ENCODE results near the gene ZNF280B.

DNA sequence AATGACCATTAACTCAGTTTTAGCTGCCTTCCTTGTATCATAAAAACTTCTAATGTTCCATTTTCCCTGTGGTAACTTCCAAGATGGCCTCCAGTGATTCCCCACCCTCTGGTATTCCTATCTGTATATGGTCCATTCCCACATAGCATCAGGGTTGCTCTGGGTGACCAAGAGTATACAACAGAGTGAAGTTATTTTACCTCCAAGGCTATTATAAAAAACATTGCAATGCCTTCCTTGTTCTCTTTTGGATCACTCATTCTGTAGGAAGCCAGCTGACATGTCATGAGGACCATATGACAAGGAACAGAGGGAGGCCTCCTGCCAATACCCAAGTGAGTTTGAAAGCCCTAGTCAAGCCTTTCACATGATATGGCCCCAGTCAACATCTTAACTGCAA lies 30.1 kb downstream of the ZNF280B start:
- no peak for TF ChIP-seq EZH2 (IDR thresholded peaks at IDR 0.05; ENCODE audit: low read length)
- TF ChIP-seq, protein P1, sequence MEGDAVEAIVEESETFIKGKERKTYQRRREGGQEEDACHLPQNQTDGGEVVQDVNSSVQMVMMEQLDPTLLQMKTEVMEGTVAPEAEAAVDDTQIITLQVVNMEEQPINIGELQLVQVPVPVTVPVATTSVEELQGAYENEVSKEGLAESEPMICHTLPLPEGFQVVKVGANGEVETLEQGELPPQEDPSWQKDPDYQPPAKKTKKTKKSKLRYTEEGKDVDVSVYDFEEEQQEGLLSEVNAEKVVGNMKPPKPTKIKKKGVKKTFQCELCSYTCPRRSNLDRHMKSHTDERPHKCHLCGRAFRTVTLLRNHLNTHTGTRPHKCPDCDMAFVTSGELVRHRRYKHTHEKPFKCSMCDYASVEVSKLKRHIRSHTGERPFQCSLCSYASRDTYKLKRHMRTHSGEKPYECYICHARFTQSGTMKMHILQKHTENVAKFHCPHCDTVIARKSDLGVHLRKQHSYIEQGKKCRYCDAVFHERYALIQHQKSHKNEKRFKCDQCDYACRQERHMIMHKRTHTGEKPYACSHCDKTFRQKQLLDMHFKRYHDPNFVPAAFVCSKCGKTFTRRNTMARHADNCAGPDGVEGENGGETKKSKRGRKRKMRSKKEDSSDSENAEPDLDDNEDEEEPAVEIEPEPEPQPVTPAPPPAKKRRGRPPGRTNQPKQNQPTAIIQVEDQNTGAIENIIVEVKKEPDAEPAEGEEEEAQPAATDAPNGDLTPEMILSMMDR (optimal IDR thresholded peaks at IDR 0.05 in 1 of 3, IDR thresholded peaks at IDR 0.05 in 1 of 3, conservative IDR thresholded peaks at IDR 0.05 in 1 of 3; ENCODE audit: extremely low read depth in 1 of 3, insufficient read depth in 2 of 3, low read length in 3 of 3) = no peak

All from keratinocyte (primary cell).